Measurements from ENCODE around the gene MACO1.

MACO1 gene

GRCh38 chr1:25543425-25544242 is 112.9 kb downstream of the MACO1 start, which contains the start of gene LDLRAP1:
Gene LDLRAP1 (plus strand): TSS chr1:25543606. CDS start chr1:25543699, 93 bp downstream.
- Mint-ChIP-seq H3K27me3 (no peaks in the 10 kb centered on the region), H3K36me3 (no peaks in the 10 kb centered on the region), H3K4me3 (peak within 1 kb of the TSS; percentile 88), H3K9me3 (ENCODE audit: low read depth) (no peaks in the 10 kb centered on the region), H3K4me1 (ENCODE audit: low read depth) (peaks cover 36% of the 10 kb centered on the region), H3K27ac (peak within 1 kb of the TSS; percentile 76)

DNA sequence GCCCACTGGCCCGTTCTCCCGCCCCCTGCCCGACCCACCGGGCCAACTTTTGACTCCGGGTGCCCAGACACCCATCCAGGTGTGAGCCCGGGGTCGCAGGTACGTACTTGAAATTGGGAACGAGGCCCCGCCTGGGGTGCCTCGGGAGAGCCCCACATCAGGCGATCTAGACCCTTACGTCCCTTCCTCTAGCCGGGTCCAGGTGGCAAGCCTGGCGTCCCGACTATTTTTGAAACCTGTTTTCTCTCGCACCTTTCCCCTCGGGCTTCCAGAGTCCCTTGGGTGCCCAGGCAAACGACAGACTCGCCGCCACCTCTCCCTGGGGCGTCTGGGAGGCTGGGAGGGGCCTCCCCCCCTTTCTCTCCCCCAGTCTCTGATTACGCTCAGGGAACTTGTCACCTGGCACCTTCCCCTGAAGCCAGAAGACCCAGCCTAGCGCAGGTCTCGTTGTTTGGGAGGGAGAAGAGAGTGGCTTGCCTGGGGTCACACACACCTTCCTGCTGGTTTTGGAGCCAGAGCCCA is 113.6 kb downstream of the MACO1 start:
- Mint-ChIP-seq H3K9me3 (ENCODE audit: low read depth) (no peaks in the 10 kb centered on the region), H3K4me1 (ENCODE audit: low read depth) (peaks cover 43% of the 10 kb centered on the region), H3K4me3 (peak overlapping the region; percentile 88), H3K36me3 (no peaks in the 10 kb centered on the region), H3K27ac (peak overlapping the region; percentile 76), H3K27me3 (no peaks in the 10 kb centered on the region)

GRCh38 chr1:25544819-25545218 is 114.1 kb downstream of the MACO1 start:
- peak overlapping the region; percentile 88 for H3K4me3 Mint-ChIP-seq
- no peaks in the 10 kb centered on the region for H3K27me3 Mint-ChIP-seq
- no peaks in the 10 kb centered on the region for H3K36me3 Mint-ChIP-seq
- no peaks in the 10 kb centered on the region for H3K9me3 Mint-ChIP-seq (ENCODE audit: low read depth)
- H3K27ac Mint-ChIP-seq: peak overlapping the region; percentile 76
- peaks cover 48% of the 10 kb centered on the region for H3K4me1 Mint-ChIP-seq (ENCODE audit: low read depth)

DNA sequence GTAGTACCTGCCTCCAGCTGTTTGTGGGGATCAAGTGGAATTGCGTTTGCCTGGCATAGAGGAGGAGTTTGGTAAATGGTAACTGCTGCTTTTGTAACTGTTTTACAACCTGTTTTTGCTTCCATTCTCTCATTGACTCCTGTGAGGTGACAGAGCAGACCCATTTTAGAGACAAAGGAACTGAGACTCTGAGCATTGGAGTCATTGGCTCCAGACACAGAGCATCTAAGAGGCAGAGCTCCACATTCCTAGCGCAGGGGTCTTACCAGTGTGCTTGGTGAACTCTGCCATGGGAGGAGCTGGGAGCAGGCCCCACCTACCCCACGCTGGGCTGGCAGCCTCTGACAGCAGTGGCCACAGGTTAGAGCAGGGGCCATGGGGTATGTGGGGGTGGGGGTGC is 115.1 kb downstream of the MACO1 start:
- H3K36me3 Mint-ChIP-seq: peaks cover 2% of the 10 kb centered on the region
- peak overlapping the region; percentile 88 for H3K4me3 Mint-ChIP-seq
- peaks cover 57% of the 10 kb centered on the region for H3K4me1 Mint-ChIP-seq (ENCODE audit: low read depth)
- H3K27ac Mint-ChIP-seq: peak overlapping the region; percentile 76
- H3K9me3 Mint-ChIP-seq (ENCODE audit: low read depth): no peaks in the 10 kb centered on the region
- H3K27me3 Mint-ChIP-seq: no peaks in the 10 kb centered on the region

DNA sequence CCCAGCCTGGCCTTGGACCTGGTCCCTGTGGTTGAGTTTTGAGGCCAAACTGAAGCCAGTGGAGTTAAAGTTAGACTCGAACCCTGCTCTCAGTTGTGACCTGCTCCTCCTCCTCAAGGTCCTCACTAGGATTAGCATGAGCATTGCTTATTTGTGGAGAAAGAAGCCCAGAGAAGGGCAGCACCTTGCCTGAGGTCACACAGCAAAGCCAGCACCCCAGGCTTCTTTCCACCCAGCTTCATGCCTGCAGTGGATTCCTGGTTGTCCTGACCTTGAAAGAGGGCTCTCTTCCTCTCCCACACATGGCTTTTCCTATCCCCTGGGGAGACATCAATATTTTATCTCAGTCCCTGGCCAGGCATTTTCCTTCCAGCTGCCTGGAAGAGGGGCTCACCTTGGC is 115.5 kb downstream of the MACO1 start:
- Mint-ChIP-seq H3K4me1 (ENCODE audit: low read depth) (peaks cover 62% of the 10 kb centered on the region), H3K27ac (peak overlapping the region; percentile 41), H3K9me3 (ENCODE audit: low read depth) (no peaks in the 10 kb centered on the region)

DNA sequence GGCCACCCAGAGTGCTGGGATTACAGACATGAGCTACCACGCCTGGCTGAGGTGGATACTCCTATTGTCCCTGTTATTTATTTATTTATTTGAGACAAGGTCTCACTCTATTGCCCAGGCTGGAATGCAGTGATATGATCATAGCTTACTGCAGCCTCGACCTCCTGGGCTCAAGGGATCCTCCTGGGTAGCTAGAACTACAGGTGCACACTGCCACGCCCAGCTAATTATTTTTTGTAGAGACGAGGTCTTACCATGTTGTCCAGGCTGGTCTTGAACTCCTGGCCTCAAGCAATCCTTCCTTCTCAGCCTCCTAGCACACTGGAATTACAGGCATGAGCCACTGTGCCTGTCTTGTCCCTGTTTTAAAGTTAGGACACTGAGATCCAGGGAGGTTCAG is 117.9 kb downstream of the MACO1 start:
- H3K9me3 Mint-ChIP-seq (ENCODE audit: low read depth): no peaks in the 10 kb centered on the region
- H3K4me3 Mint-ChIP-seq: peak overlapping the region; percentile 87
- peaks cover 85% of the 10 kb centered on the region for H3K4me1 Mint-ChIP-seq (ENCODE audit: low read depth)
- peak overlapping the region; percentile 98 for H3K27ac Mint-ChIP-seq
- peaks cover 2% of the 10 kb centered on the region for H3K36me3 Mint-ChIP-seq
- H3K27me3 Mint-ChIP-seq: no peaks in the 10 kb centered on the region

More for the DNA sequence above, 115.5 kb downstream of the MACO1 start:
- Mint-ChIP-seq H3K36me3 (peaks cover 2% of the 10 kb centered on the region), H3K27me3 (no peaks in the 10 kb centered on the region), H3K4me3 (peak overlapping the region; percentile 28)

DNA sequence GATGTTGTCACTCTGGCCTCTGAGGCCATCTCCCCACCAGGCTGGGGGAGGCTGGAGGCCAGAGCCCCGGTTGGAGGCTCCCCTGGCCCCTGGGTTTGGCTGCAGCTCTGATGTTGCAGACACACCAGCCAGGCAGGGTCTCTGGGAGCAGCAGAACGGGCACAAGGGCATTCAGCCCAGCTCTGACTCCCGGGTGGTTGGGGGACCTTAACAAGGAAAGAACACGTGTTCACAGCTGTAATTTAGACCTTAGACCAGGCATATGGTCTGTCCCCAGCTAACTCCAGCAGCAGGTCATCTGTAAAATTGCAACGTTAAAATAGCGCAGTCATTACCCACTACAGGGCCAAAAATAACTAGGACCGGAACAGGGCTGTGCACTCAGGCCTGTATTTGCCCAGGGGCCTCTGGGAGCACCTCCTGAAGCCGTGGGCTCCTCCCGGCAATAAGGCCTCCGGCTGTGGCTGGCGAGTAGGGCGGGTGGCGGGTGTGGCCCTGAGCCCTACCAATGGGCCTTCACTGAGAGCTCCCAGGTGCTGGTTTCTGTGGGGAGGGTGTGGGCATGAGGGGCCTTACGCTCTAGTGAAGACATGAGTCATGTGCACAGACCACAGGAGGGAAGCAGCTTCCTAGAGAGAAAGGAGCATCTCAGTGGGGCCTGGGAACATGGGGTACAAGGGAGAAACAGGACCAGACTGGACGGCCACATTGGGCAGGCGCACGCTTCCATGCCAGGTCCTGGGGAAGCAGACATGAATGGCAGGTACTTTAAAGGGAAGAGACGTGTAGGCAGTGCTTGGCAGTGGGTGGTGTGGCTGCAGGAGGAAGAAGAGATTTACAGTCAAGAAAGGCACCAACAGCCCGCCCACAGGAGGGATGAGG is 118.8 kb downstream of the MACO1 start:
- no peaks in the 10 kb centered on the region for H3K9me3 Mint-ChIP-seq (ENCODE audit: low read depth)
- peak overlapping the region; percentile 87 for H3K4me3 Mint-ChIP-seq
- H3K36me3 Mint-ChIP-seq: peaks cover 2% of the 10 kb centered on the region
- H3K27ac Mint-ChIP-seq: peak overlapping the region; percentile 98
- no peaks in the 10 kb centered on the region for H3K27me3 Mint-ChIP-seq
- peaks cover 92% of the 10 kb centered on the region for H3K4me1 Mint-ChIP-seq (ENCODE audit: low read depth)
